OCI-LY7 (cell line): ENCODE results near the gene GDF10. TPM values are rescaled to one million over a fixed set of nuclear protein-coding genes. Genes with fewer than 3 reads are reported as not detected.

Source experiments
- BruUV-seq: library from RNA; stranded (reverse); fragments of 400-500 nt; replicated peaks from 2 replicates; lab custom pipeline; 2021; lab: Mats Ljungman, UMichigan
- CTCF ChIA-PET: fragments of 300-600 bp; sonication (Branson Sonifier 250); formaldehyde crosslinking; loops from one replicate; lab custom pipeline; 2022; ENCODE audit warnings: antibody characterized with exemption; ENCODE audit not compliant: unreplicated experiment; lab: Charles Lee
- POLR2A ChIA-PET: fragments of 300-600 bp; sonication (Branson Sonifier 250); formaldehyde crosslinking; loops from one replicate; lab custom pipeline; 2022; ENCODE audit warnings: antibody characterized with exemption; lab: Charles Lee
- DNase-seq: peaks from one replicate; pipeline ENCODE4 v3.0.0-alpha.2; 2015; ENCODE audit warnings: low spot score
- H2AFZ ChIP-seq: fragments of 200-600 bp; sonication (generic), shearing (Covaris generic); 2 replicates; pipeline ENCODE4 v1.6.1; 2014; ENCODE audit warnings: mild to moderate bottlenecking, antibody characterized with exemption, low read length, moderate library complexity
- H3K27ac ChIP-seq: fragments of 200-600 bp; sonication (generic); 2 replicates; pipeline ENCODE4 v1.5.1; 2014; ENCODE audit warnings: mixed run types, low read depth, mild to moderate bottlenecking, moderate library complexity, low read length, inconsistent platforms; ENCODE audit not compliant: poor library complexity, severe bottlenecking
- H3K36me3 ChIP-seq: fragments of 200-600 bp; sonication (generic); 2 replicates; pipeline ENCODE4 v1.6.1; 2014; ENCODE audit warnings: mild to moderate bottlenecking, antibody characterized with exemption, low read length, moderate library complexity, mixed read lengths; ENCODE audit not compliant: insufficient read depth
- H3K4me1 ChIP-seq: fragments of 200-600 bp; sonication (generic); 2 replicates; pipeline ENCODE4 v1.5.1; 2014; ENCODE audit warnings: mild to moderate bottlenecking, low read length; ENCODE audit not compliant: insufficient read depth, poor library complexity, severe bottlenecking
- H3K4me2 ChIP-seq: fragments of 200-600 bp; sonication (generic); 2 replicates; pipeline ENCODE4 v1.6.1; 2014; ENCODE audit warnings: mild to moderate bottlenecking, low read length
- H3K4me3 ChIP-seq: fragments of 200-600 bp; sonication (generic); 2 replicates; pipeline ENCODE4 v1.5.1; 2014; ENCODE audit warnings: mild to moderate bottlenecking, low read depth, low read length; ENCODE audit not compliant: poor library complexity, severe bottlenecking
- H3K79me2 ChIP-seq: fragments of 200-600 bp; sonication (generic); 2 replicates; pipeline ENCODE4 v1.6.1; 2016; ENCODE audit warnings: low read depth, mild to moderate bottlenecking, low read length, moderate library complexity, mixed read lengths; ENCODE audit not compliant: insufficient read depth
- H3K9me2 ChIP-seq: fragments of 200-600 bp; sonication (generic); 2 replicates; pipeline ENCODE4 v1.6.1; 2016; ENCODE audit warnings: mild to moderate bottlenecking, low read length, mixed read lengths; ENCODE audit not compliant: insufficient read depth
- H3K9me3 ChIP-seq: fragments of 200-600 bp; sonication (generic); 2 replicates; pipeline ENCODE4 v1.6.1; 2014; ENCODE audit warnings: mild to moderate bottlenecking, mixed run types, low read length, mixed read lengths
- H4K20me1 ChIP-seq: fragments of 200-600 bp; sonication (generic); 2 replicates; pipeline ENCODE4 v1.6.1; 2014; ENCODE audit warnings: mild to moderate bottlenecking, antibody characterized with exemption, low read length, moderate library complexity, mixed read lengths; ENCODE audit not compliant: insufficient read depth
- EZH2phosphoT487 ChIP-seq: fragments of 200-600 bp; sonication (generic); IDR thresholded peaks from 2 replicates; pipeline ENCODE4 v1.6.1; 2018; ENCODE audit warnings: low read depth, borderline replicate concordance, mild to moderate bottlenecking, mixed run types, antibody characterized with exemption, low read length, moderate library complexity, mixed read lengths
- intact Hi-C: fragments of 100-400 bp; cut with micrococcal nuclease; formaldehyde crosslinking; loops from one replicate; pipeline ENCODE4 v1.10.0; 2022; ENCODE audit not compliant: unreplicated experiment
- total RNA-seq, 2 experiments: library from RNA; depleted of rRNA in 1 of 2; stranded (reverse); fragments of >200 nt in 1 of 2; shearing (Covaris generic) in 1 of 2; gene quantifications; 2 replicates each; pipeline ENCODE4 v1.2.3, GENCODE V29; 2014 to 2022
- TF ChIP-seq, protein P1 (sequence below): fragments of 200-600 bp; sonication (generic); conservative IDR thresholded peaks from 2 replicates; pipeline ENCODE4 v1.5.1; 2014; ENCODE audit warnings: mild to moderate bottlenecking, antibody characterized with exemption, low read length, moderate library complexity, mixed read lengths

The GDF10 gene
- total RNA-seq, 2 experiments from 2014 or later = not detected

DNA sequence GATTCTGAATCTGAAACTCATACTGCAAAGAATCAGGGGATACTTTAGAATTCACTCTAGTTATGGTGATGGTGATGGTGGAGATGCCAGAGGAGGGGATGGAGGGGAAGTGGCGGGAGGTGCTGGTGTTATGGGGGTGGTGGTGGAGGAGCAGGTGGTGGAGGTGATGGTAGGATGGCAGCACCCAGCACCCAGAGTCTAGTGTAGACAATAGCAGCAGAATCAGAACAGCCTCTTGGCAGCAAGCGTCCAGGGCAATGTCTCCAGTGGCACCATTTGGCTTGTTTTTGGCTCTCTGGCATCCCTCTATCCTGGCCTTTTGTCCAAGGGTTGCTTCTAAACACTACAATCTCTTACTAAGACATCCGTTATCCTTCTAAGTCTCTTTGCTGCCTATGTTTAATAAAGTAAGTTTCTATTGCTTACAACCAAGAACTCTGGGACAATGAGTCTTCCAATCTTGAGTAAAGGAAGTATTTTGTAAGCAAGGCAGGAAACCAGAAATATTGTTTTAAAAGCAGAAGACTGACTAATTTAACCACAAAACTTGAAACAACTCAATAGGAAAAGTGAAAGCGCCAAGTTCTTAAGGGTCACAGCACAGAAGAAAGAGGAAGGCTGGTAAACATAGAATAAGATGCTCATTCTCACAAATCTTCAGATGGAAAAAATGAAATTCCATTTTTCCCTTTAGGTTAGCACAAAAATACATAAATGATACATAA is 42.4 kb upstream of the GDF10 start:
- Histone ChIP-seq H3K4me2 (no peak overlapping the region), H3K9me2 (no peaks in the 10 kb centered on the region), H3K79me2 (no peaks in the 10 kb centered on the region), H2AFZ (no peak overlapping the region), H3K9me3 (no peaks in the 10 kb centered on the region), H4K20me1 (no peaks in the 10 kb centered on the region), H3K27ac (no peak overlapping the region), H3K36me3 (no peaks in the 10 kb centered on the region), H3K4me1 (peaks cover 24% of the 10 kb centered on the region), H3K4me3 (no peak overlapping the region)
- no peak for TF ChIP-seq EZH2phosphoT487
- TF ChIP-seq, protein P1, sequence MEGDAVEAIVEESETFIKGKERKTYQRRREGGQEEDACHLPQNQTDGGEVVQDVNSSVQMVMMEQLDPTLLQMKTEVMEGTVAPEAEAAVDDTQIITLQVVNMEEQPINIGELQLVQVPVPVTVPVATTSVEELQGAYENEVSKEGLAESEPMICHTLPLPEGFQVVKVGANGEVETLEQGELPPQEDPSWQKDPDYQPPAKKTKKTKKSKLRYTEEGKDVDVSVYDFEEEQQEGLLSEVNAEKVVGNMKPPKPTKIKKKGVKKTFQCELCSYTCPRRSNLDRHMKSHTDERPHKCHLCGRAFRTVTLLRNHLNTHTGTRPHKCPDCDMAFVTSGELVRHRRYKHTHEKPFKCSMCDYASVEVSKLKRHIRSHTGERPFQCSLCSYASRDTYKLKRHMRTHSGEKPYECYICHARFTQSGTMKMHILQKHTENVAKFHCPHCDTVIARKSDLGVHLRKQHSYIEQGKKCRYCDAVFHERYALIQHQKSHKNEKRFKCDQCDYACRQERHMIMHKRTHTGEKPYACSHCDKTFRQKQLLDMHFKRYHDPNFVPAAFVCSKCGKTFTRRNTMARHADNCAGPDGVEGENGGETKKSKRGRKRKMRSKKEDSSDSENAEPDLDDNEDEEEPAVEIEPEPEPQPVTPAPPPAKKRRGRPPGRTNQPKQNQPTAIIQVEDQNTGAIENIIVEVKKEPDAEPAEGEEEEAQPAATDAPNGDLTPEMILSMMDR = no peak
- DNase-seq = no peak
- ChIA-PET POLR2A (no interaction called here), CTCF (no interaction called here)
- intact Hi-C loops = no loop called here
- no TSS peak for BruUV-seq

DNA sequence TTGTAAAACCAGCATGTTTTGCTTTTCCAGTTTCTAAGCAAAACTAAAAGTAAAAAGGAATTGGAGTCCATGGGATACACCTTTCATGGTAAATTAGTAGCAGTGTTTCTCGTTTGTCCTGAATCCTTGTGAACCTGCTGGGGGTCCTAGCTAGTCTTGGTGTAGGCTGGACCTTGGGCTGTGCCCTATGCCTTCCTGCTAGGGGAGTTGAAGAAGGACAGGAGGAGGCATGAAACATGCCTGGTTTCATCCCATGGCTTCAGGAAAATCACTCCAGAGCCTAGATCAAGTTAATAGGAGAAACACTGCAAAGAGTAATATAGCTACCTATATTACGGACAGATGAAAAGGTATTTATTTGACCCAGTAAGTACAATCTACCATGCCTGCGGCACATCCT is 41.1 kb upstream of the GDF10 start:
- ChIA-PET POLR2A (no interaction called here), CTCF (no interaction called here)
- H3K9me2 ChIP-seq = no peaks in the 10 kb centered on the region
- H2AFZ ChIP-seq = no peak overlapping the region
- no peak overlapping the region for H3K4me3 ChIP-seq
- peaks cover 24% of the 10 kb centered on the region for H3K4me1 ChIP-seq
- TF ChIP-seq, protein P1 = no peak
- no peak for TF ChIP-seq EZH2phosphoT487
- no peaks in the 10 kb centered on the region for H3K79me2 ChIP-seq
- intact Hi-C loops = no loop called here
- no peaks in the 10 kb centered on the region for H3K36me3 ChIP-seq
- H3K9me3 ChIP-seq = no peaks in the 10 kb centered on the region
- no peak overlapping the region for H3K4me2 ChIP-seq
- BruUV-seq = no TSS peak
- no peak for DNase-seq
- H4K20me1 ChIP-seq = no peaks in the 10 kb centered on the region
- no peak overlapping the region for H3K27ac ChIP-seq

DNA sequence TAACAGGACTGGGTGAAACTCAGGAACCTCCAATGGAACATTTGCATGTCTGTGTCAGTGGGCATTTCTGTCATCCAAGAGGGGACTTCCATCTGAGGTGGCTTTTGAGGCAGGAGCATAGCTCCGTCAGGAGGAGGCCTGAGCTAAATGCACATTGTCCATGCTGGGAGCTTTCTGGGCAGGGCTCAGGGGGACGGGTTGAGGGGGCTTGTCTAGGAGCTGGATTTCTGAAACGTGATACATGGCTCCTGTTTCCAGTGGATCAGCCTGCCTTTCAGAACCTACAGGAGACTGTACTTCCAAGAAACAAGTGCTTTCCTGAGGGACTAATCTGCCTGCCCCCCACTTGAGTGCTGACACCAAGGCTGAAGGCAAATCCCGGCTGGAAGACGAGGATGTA is 40.5 kb upstream of the GDF10 start:
- no peaks in the 10 kb centered on the region for H3K9me3 ChIP-seq
- intact Hi-C loops = no loop called here
- TF ChIP-seq EZH2phosphoT487 = no peak
- TF ChIP-seq, protein P1 = no peak
- no peaks in the 10 kb centered on the region for H3K9me2 ChIP-seq
- H2AFZ ChIP-seq = peak overlapping the region; percentile 90; the same call in 1 of the 2 replicates
- H4K20me1 ChIP-seq = no peaks in the 10 kb centered on the region
- H3K27ac ChIP-seq = no peak overlapping the region
- H3K36me3 ChIP-seq = no peaks in the 10 kb centered on the region
- ChIA-PET CTCF (no interaction called here), POLR2A (no interaction called here)
- H3K4me2 ChIP-seq = no peak overlapping the region
- no TSS peak for BruUV-seq
- no peak for DNase-seq
- no peaks in the 10 kb centered on the region for H3K79me2 ChIP-seq
- no peak overlapping the region for H3K4me3 ChIP-seq
- peaks cover 24% of the 10 kb centered on the region for H3K4me1 ChIP-seq
